Measurements from ENCODE around the gene ZNF518A. TPM values are rescaled to one million over a fixed set of nuclear protein-coding genes. Genes with fewer than 3 reads are reported as not detected.
A peak's percentile ranks its signal among the peaks of the same experiment; 100 is the strongest.

ZNF518A gene
- total and polyA plus RNA-seq, 9 of the 15 experiments (the other 6 are each of a cell fraction or from before 2014, with no cell fraction given) = 6.3 to 30.0 (median 17.4) TPM

DNA sequence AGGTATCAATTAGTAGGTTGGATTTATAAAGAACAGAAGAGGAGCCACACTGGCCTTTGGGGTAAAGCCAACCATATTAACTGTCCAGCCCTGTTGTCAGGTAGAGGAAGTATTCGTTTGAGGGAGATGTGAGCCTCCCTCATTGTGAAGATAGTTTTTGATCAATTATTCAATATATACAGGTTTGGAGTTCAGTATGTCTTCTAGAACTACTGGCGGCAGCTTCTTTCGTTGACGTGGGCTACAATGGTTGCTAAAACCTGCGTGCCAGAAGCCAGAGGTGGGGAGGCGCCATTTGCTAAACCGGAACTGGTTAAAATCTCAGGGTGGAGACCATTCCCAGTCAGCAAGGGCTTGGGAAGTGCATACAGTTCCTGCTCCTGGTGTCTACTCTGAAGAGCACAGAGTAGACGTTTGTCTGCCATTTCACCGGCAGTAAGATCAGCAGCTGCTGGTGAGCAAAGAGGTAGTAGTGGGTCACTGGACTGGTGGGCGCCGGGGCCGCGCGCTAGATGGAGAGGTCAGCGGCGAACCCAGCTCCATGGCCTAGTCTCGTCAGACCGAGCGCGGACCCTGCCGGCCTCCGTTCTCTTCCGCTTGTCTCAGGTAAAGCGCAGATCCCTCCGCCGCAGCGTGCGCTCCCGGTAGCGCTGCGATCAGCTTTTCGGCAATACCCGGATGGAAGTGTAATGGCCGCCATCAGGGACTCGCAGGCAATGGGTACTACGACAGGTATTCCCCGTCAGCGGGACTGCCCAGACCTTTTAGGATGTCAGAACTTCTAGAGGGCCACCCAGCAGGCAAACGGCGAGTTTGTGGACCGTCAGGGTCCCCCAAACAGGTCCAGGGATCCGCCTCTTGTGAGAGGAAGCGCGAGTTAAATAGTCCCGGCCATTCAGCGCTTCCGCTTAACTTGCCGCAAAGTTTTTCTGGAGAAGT is at the start of gene ZNF518A (continued):
- TF ChIP-seq, protein P1, sequence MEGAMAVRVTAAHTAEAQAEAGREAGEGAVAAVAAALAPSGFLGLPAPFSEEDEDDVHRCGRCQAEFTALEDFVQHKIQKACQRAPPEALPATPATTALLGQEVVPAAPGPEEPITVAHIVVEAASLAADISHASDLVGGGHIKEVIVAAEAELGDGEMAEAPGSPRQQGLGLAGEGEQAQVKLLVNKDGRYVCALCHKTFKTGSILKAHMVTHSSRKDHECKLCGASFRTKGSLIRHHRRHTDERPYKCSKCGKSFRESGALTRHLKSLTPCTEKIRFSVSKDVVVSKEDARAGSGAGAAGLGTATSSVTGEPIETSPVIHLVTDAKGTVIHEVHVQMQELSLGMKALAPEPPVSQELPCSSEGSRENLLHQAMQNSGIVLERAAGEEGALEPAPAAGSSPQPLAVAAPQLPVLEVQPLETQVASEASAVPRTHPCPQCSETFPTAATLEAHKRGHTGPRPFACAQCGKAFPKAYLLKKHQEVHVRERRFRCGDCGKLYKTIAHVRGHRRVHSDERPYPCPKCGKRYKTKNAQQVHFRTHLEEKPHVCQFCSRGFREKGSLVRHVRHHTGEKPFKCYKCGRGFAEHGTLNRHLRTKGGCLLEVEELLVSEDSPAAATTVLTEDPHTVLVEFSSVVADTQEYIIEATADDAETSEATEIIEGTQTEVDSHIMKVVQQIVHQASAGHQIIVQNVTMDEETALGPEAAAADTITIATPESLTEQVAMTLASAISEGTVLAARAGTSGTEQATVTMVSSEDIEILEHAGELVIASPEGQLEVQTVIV (CRISPR knock-in tag; IDR thresholded peaks at IDR 0.05; ENCODE audit: borderline replicate concordance) = peak; percentile 90
- TF ChIP-seq HOXB6 (CRISPR knock-in tag; IDR thresholded peaks at IDR 0.05; ENCODE audit: borderline replicate concordance) = no peak
- TF ChIP-seq RBFOX2 (IDR thresholded peaks at IDR 0.05; ENCODE audit: low read depth, low read length) = peak; percentile 97
- TF ChIP-seq RNF2 (IDR thresholded peaks at IDR 0.05) = peak; percentile 63
- TF ChIP-seq, protein P2, sequence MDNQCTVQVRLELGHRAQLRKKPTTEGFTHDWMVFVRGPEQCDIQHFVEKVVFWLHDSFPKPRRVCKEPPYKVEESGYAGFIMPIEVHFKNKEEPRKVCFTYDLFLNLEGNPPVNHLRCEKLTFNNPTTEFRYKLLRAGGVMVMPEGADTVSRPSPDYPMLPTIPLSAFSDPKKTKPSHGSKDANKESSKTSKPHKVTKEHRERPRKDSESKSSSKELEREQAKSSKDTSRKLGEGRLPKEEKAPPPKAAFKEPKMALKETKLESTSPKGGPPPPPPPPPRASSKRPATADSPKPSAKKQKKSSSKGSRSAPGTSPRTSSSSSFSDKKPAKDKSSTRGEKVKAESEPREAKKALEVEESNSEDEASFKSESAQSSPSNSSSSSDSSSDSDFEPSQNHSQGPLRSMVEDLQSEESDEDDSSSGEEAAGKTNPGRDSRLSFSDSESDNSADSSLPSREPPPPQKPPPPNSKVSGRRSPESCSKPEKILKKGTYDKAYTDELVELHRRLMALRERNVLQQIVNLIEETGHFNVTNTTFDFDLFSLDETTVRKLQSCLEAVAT (IDR thresholded peaks at IDR 0.05) = peak in 1 of 2 experiments; percentile 54; a peak in 2 of 4 replicates
- no peak for TF ChIP-seq CBX8 (IDR thresholded peaks at IDR 0.05; ENCODE audit: borderline replicate concordance, extremely low read depth, low read depth, low read length, poor library complexity, severe bottlenecking)
- peak; percentile 53; the same call in 1 of the 2 replicates for TF ChIP-seq BRD4 (IDR thresholded peaks at IDR 0.05)
- no peak for TF ChIP-seq ESRRB (CRISPR knock-in tag; IDR thresholded peaks at IDR 0.05; ENCODE audit: borderline replicate concordance)
- peak; percentile 90 for TF ChIP-seq MYC (IDR thresholded peaks at IDR 0.05; ENCODE audit: low read depth, low read length)
- TF ChIP-seq MYC (CRISPR knock-in tag; IDR thresholded peaks at IDR 0.05; ENCODE audit: borderline replicate concordance, low read depth) = peak; percentile 97
- TF ChIP-seq, protein P3, sequence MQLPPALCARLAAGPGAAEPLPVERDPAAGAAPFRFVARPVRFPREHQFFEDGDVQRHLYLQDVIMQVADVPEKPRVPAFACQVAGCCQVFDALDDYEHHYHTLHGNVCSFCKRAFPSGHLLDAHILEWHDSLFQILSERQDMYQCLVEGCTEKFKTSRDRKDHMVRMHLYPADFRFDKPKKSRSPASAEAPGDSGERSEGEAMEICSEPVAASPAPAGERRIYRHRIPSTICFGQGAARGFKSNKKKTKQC (CRISPR knock-in tag; IDR thresholded peaks at IDR 0.05) = 0 out of 2 replicates have a peak, but pooled peaks have one; percentile 20
- TF ChIP-seq ZNF766 (CRISPR knock-in tag; conservative IDR thresholded peaks at IDR 0.05) = 0 out of 2 replicates have a peak, but pooled peaks have one; percentile 16
- peak; percentile 60; the same call in 1 of the 2 replicates for TF ChIP-seq EHMT2 (IDR thresholded peaks at IDR 0.05)
- TF ChIP-seq PML (IDR thresholded peaks at IDR 0.05; ENCODE audit: low read length) = peak; percentile 71
- 0 out of 2 replicates have a peak, but pooled peaks have one; percentile 9 for TF ChIP-seq ZNF644 (tag; IDR thresholded peaks at IDR 0.05; ENCODE audit: low read depth)
- no peak for TF ChIP-seq SREBF2 (CRISPR knock-in tag; IDR thresholded peaks at IDR 0.05)
- TF ChIP-seq, protein P4, sequence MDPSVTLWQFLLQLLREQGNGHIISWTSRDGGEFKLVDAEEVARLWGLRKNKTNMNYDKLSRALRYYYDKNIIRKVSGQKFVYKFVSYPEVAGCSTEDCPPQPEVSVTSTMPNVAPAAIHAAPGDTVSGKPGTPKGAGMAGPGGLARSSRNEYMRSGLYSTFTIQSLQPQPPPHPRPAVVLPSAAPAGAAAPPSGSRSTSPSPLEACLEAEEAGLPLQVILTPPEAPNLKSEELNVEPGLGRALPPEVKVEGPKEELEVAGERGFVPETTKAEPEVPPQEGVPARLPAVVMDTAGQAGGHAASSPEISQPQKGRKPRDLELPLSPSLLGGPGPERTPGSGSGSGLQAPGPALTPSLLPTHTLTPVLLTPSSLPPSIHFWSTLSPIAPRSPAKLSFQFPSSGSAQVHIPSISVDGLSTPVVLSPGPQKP (CRISPR knock-in tag; IDR thresholded peaks at IDR 0.05) = no peak
- no peak for TF ChIP-seq U2AF2 (optimal IDR thresholded peaks at IDR 0.05; ENCODE audit: low read depth, low read length)
- no peak for TF ChIP-seq JUNB (CRISPR knock-in tag; conservative IDR thresholded peaks at IDR 0.05)
- no peak for TF ChIP-seq PYGO2 (tag; IDR thresholded peaks at IDR 0.05)
- peak; percentile 51; the same call in 1 of the 2 replicates for TF ChIP-seq CTBP1 (IDR thresholded peaks at IDR 0.05; ENCODE audit: borderline replicate concordance)
- TF ChIP-seq DNMT1 (IDR thresholded peaks at IDR 0.05) = no peak
